H1 (cell line): Measurements from ENCODE around the gene ADGRD2. TPM values are rescaled to one million over a fixed set of nuclear protein-coding genes. Genes with fewer than 3 reads are reported as not detected.

Experiments
- CTCF ChIA-PET: fragments of 300-600 bp; sonication (Branson Sonifier 250); formaldehyde crosslinking; loops from one replicate; lab custom pipeline; 2021; ENCODE audit not compliant: partially characterized antibody; lab: Charles Lee
- POLR2A ChIA-PET: fragments of 300-600 bp; sonication (Branson Sonifier 250); formaldehyde crosslinking; loops from one replicate; lab custom pipeline; 2021; ENCODE audit warnings: inconsistent platforms; ENCODE audit not compliant: partially characterized antibody; lab: Charles Lee
- DNase-seq, 2 experiments: peaks; one replicate each; pipeline versions ENCODE4 v3.0.0 to v3.0.0-alpha.2; 2010 to 2022; ENCODE audit warnings: low spot score in 2 of 2, low read depth in 1 of 2, mixed read lengths in 1 of 2
- FAIRE-seq: peaks from 2 replicates; lab custom pipeline; 2011; peaks lifted over from hg19 to GRCh38; lab: Jason Lieb, UNC
- H2AFZ ChIP-seq: 2 replicates; pipeline ENCODE4 v1.8.1; 2012; ENCODE audit warnings: low read length, inconsistent platforms
- H2AK5ac ChIP-seq: 2 replicates; pipeline ENCODE4 v1.6.1; 2013; ENCODE audit warnings: low read depth, low read length
- H2BK120ac ChIP-seq: replicated peaks from 2 replicates; pipeline ENCODE3; 2013; ENCODE audit warnings: low read depth, low read length, inconsistent platforms
- H2BK12ac ChIP-seq: 2 replicates; pipeline ENCODE4 v1.6.1; 2013; ENCODE audit warnings: low read depth, low read length
- H2BK15ac ChIP-seq: 2 replicates; pipeline ENCODE4 v1.6.1; 2013; ENCODE audit warnings: low read length
- H2BK20ac ChIP-seq: 2 replicates; pipeline ENCODE4 v1.6.1; 2013; ENCODE audit warnings: low read length
- H2BK5ac ChIP-seq: 2 replicates; pipeline ENCODE4 v1.6.1; 2013; ENCODE audit warnings: low read depth, low read length
- H3K14ac ChIP-seq: 2 replicates; pipeline ENCODE4 v1.6.1; 2013; ENCODE audit warnings: inconsistent platforms; ENCODE audit not compliant: insufficient read length
- H3K18ac ChIP-seq: 2 replicates; pipeline ENCODE4 v1.6.1; 2013; ENCODE audit warnings: low read length; ENCODE audit errors: extremely low read depth
- H3K23ac ChIP-seq: 2 replicates; pipeline ENCODE4 v1.6.1; 2013; ENCODE audit warnings: inconsistent platforms; ENCODE audit not compliant: insufficient read length
- H3K23me2 ChIP-seq: 2 replicates; pipeline ENCODE4 v1.6.1; 2013; ENCODE audit warnings: low read depth, low read length
- H3K27ac ChIP-seq: 2 replicates; pipeline ENCODE4 v1.6.1; 2011; ENCODE audit warnings: low read depth, low read length, inconsistent platforms
- H3K27me3 ChIP-seq, 4 experiments: replicated peaks in 1 of 4; 1 replicate in 1 of 4; 2 replicates in 3 of 4; pipeline versions ENCODE4 v1.6.1 to v1.8.1; 2011 to 2013; ENCODE audit warnings: low read length in 3 of 4, mild to moderate bottlenecking in 3 of 4, inconsistent platforms in 2 of 4, mixed read lengths in 2 of 4, moderate library complexity in 1 of 4; ENCODE audit not compliant: control insufficient read depth in 3 of 4, insufficient read depth in 3 of 4; ENCODE audit errors: extremely low read depth in 1 of 4
- H3K36me3 ChIP-seq, 4 experiments: 2 replicates each; pipeline versions ENCODE4 v1.6.1 to v1.8.1; 2011 to 2013; ENCODE audit warnings: mild to moderate bottlenecking in 4 of 4, low read length in 3 of 4, moderate library complexity in 2 of 4, control low read depth in 1 of 4, inconsistent platforms in 1 of 4; ENCODE audit not compliant: insufficient read depth in 4 of 4, control insufficient read depth in 2 of 4
- H3K4ac ChIP-seq: replicated peaks from 2 replicates; pipeline ENCODE3; 2013; ENCODE audit warnings: low read length, low read depth, mixed read lengths, inconsistent platforms; ENCODE audit not compliant: insufficient read length
- H3K4me1 ChIP-seq, 4 experiments: replicated peaks in 1 of 4; 1 replicate in 1 of 4; 2 replicates in 3 of 4; pipeline versions ENCODE4 v1.6.1 to v1.8.1; 2011 to 2013; ENCODE audit warnings: low read length in 3 of 4, inconsistent platforms in 2 of 4, mixed read lengths in 1 of 4; ENCODE audit not compliant: insufficient read depth in 4 of 4, control insufficient read depth in 3 of 4
- H3K4me2 ChIP-seq, 2 experiments: 2 replicates each; pipeline versions ENCODE4 v1.6.1 to v1.8.1; 2011 to 2013; ENCODE audit warnings: low read depth in 2 of 2, low read length in 2 of 2, control low read depth in 1 of 2, inconsistent platforms in 1 of 2, mild to moderate bottlenecking in 1 of 2; ENCODE audit not compliant: insufficient read depth in 1 of 2
- H3K4me3 ChIP-seq, 4 experiments: fragments of 200-600, 300-600 bp in 1 of 4; sonication (generic), shearing (Covaris generic), sonication (Bioruptor Twin) in 1 of 4; 2 replicates each; pipeline versions ENCODE4 v1.5.1 to v1.8.1; 2011 to 2016; ENCODE audit warnings: low read length in 4 of 4, low read depth in 3 of 4, control low read depth in 2 of 4, inconsistent platforms in 2 of 4, mild to moderate bottlenecking in 2 of 4, mixed read lengths in 1 of 4, moderate library complexity in 1 of 4; ENCODE audit not compliant: insufficient read depth in 2 of 4; ENCODE audit errors: extremely low read depth in 1 of 4
- H3K56ac ChIP-seq: replicated peaks from 2 replicates; pipeline ENCODE3; 2013; ENCODE audit warnings: low read depth, mild to moderate bottlenecking, mixed read lengths, low read length, inconsistent platforms; ENCODE audit not compliant: insufficient read length
- H3K79me1 ChIP-seq: 2 replicates; pipeline ENCODE4 v1.6.1; 2013; ENCODE audit warnings: low read depth, low read length, control low read depth
- H3K79me2 ChIP-seq, 2 experiments: 2 replicates each; pipeline versions ENCODE4 v1.6.1 to v1.8.1; 2012 to 2013; ENCODE audit warnings: low read length in 2 of 2, mild to moderate bottlenecking in 2 of 2, inconsistent platforms in 1 of 2; ENCODE audit not compliant: insufficient read depth in 2 of 2, control insufficient read depth in 1 of 2
- H3K9ac ChIP-seq, 4 experiments: replicated peaks in 1 of 4; 1 replicate in 1 of 4; 2 replicates in 3 of 4; pipeline versions ENCODE4 v1.6.1 to v1.8.1; 2011 to 2013; ENCODE audit warnings: low read depth in 3 of 4, low read length in 3 of 4, control low read depth in 2 of 4, mild to moderate bottlenecking in 2 of 4, moderate library complexity in 2 of 4, inconsistent platforms in 1 of 4; ENCODE audit errors: extremely low read depth in 1 of 4
- H3K9me3 ChIP-seq, 2 experiments: 2 replicates each; pipeline versions ENCODE4 v1.6.1 to v1.8.1; 2012 to 2013; ENCODE audit warnings: mild to moderate bottlenecking in 2 of 2, moderate library complexity in 2 of 2, control low read depth in 1 of 2, inconsistent platforms in 1 of 2, low read depth in 1 of 2, low read length in 1 of 2, mixed read lengths in 1 of 2; ENCODE audit not compliant: insufficient read depth in 2 of 2
- H4K20me1 ChIP-seq, 2 experiments: replicated peaks in 1 of 2; 2 replicates each; pipeline versions ENCODE3 to v1.8.1; 2011 to 2013; ENCODE audit warnings: inconsistent platforms in 2 of 2, low read length in 2 of 2, mild to moderate bottlenecking in 1 of 2; ENCODE audit not compliant: insufficient read depth in 2 of 2, control insufficient read depth in 1 of 2
- H4K5ac ChIP-seq: 2 replicates; pipeline ENCODE4 v1.6.1; 2013; ENCODE audit warnings: low read length, low read depth, mixed read lengths, inconsistent platforms; ENCODE audit not compliant: insufficient read length
- H4K8ac ChIP-seq: 2 replicates; pipeline ENCODE4 v1.8.0; 2013; ENCODE audit warnings: mild to moderate bottlenecking, moderate library complexity, low read length, inconsistent platforms; ENCODE audit not compliant: insufficient read depth; ENCODE audit errors: extremely low read depth
- H4K91ac ChIP-seq: replicated peaks from 2 replicates; pipeline ENCODE3; 2013; ENCODE audit warnings: low read length, mixed read lengths, inconsistent platforms; ENCODE audit not compliant: insufficient read length
- NRF1 ChIP-seq: IDR thresholded peaks from 2 replicates; pipeline ENCODE4 v1.6.1; 2011; ENCODE audit warnings: mild to moderate bottlenecking, low read depth, low read length, improper control_type of control experiment
- RBBP5 ChIP-seq: IDR thresholded peaks from 2 replicates; pipeline ENCODE4 v1.7.1; 2012; ENCODE audit warnings: low read depth, mild to moderate bottlenecking, inconsistent platforms, low read length, moderate library complexity, borderline replicate concordance
- SUZ12 ChIP-seq: fragments of 200-600 bp; sonication (generic); IDR thresholded peaks from 2 replicates; pipeline ENCODE4 v1.6.1; 2012; ENCODE audit warnings: mild to moderate bottlenecking, inconsistent platforms, low read length, moderate library complexity, mixed read lengths
- WGBS, 2 experiments: shearing (Covaris generic) in 1 of 2; methylation state at CpG; one replicate each; pipeline versions ENCODE4 v1.1.6 to v1.1.7; 2013 to 2015; ENCODE audit warnings: low lambda C conversion rate in 2 of 2, mixed read lengths in 2 of 2, inconsistent platforms in 1 of 2, low coverage in 1 of 2, missing lambda C conversion rate in 1 of 2; ENCODE audit not compliant: insufficient replicate concordance in 2 of 2, insufficient coverage in 1 of 2, insufficient read length in 1 of 2; ENCODE audit errors: extremely low coverage in 1 of 2, missing lambda C conversion rate in 1 of 2; 5-methylcytosine and 5-hydroxymethylcytosine counted together
- polyA plus RNA-seq, 7 experiments: library from polyadenylated mRNA; depleted of rRNA in 3 of 7; stranded (reverse) in 5 of 7; unstranded in 2 of 7; fragments of >200 nt in 5 of 7; fragments of 200-250 nt in 2 of 7; gene quantifications; 1 replicate in 5 of 7; 2 replicates in 1 of 7; 4 replicates in 1 of 7; pipeline versions ENCODE4 v1.2.1 to v1.2.3, GENCODE V29; 2011 to 2013; ENCODE audit warnings: missing spikeins in 2 of 7, mixed read lengths in 2 of 7
- total RNA-seq: library from RNA; stranded (reverse); fragmentation: NEBNext Ultra II Directional; extraction: Animal tissue kit (Norgen Biotek cat#: 25700); gene quantifications from 2 replicates; pipeline ENCODE4 v1.2.1, GENCODE V29; 2021

Gene ADGRD2
- total and polyA plus RNA-seq, 2 of the 8 experiments (the other 6 are each of a cell fraction or from before 2014, with no cell fraction given) = 0.41 to 1.4 TPM

DNA sequence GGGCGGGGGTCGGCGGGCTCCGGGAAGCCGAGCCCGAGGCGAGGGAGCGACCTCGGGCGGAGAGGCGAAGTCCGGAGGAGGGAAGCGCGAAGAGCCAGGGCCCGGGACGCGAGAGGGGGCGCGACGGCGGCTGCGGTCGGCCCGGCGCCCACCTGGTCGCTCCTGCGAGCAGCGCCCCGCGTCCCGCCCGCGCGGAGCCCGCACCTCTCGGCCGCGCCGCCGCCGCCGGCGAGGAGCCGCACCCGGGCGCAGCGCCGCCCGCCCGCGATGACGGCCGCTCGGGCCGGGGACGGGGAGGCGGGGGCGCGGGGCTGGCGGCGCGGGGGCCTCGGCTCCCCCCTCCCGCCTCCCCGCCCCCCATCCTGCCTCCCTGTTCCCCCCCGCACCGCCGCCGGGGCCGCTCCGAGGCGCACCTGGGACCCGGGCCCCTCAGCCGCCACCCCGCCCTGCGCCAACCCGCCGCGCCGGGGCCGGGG is 54.3 kb downstream of the ADGRD2 start:
- H4K20me1 ChIP-seq = peaks cover 0 to 2% of the 10 kb centered on the region in 2 experiments
- H3K23me2 ChIP-seq = peaks cover 7% of the 10 kb centered on the region; the same call in 1 of the 2 replicates
- H2AFZ ChIP-seq = no peak overlapping the region
- H3K9me3 ChIP-seq = no peaks in the 10 kb centered on the region; a peak in 1 of 4 replicates
- H2BK15ac ChIP-seq = no peak overlapping the region
- no peak overlapping the region for H2AK5ac ChIP-seq
- H3K9ac ChIP-seq = no peak overlapping the region
- H3K18ac ChIP-seq = no peak overlapping the region
- no peak overlapping the region for H2BK12ac ChIP-seq
- H3K4me1 ChIP-seq = peaks cover 0 to 17% (median 12%) of the 10 kb centered on the region in 4 experiments; a peak in 6 of 7 replicates
- H2BK120ac ChIP-seq = no peak overlapping the region
- H2BK5ac ChIP-seq = no peak overlapping the region
- no peaks in the 10 kb centered on the region for H3K79me2 ChIP-seq
- no peak overlapping the region for H4K5ac ChIP-seq
- H3K23ac ChIP-seq = no peak overlapping the region
- H3K14ac ChIP-seq = no peak overlapping the region
- DNase-seq = no peak
- 0 out of 2 replicates have a peak, but pooled peaks have one; percentile 29 for TF ChIP-seq RBBP5
- TF ChIP-seq NRF1 = no peak
- no peak for TF ChIP-seq SUZ12
- peaks cover 0 to 8% (median 0%) of the 10 kb centered on the region in 4 experiments; a peak in 1 of 8 replicates for H3K36me3 ChIP-seq
- peak overlapping the region in 3 of 4 experiments; percentile 19 to 61 (median 26); a peak in 5 of 8 replicates for H3K4me3 ChIP-seq
- no CpG with 5 or more reads among the region's 81 CpGs for WGBS, 2 experiments
- POLR2A ChIA-PET = interaction anchor here (0.6 to 2.0 kb wide), 7 partner anchors 10 to 219 kb away, joined by 3 to 6 read pairs (median 3); no protein-coding TSS in a partner anchor
- peaks cover 39 to 61% (median 55%) of the 10 kb centered on the region in 4 experiments for H3K27me3 ChIP-seq
- no peak overlapping the region for H2BK20ac ChIP-seq
- CTCF ChIA-PET = interaction anchor here (0.8 to 2.0 kb wide), 7 partner anchors 8 to 29 kb away, joined by 6 to 12 read pairs (median 10); no protein-coding TSS in a partner anchor
- no peak overlapping the region for H3K27ac ChIP-seq
- H4K8ac ChIP-seq = no peak overlapping the region; the same call in 1 of the 2 replicates
- H3K79me1 ChIP-seq = no peaks in the 10 kb centered on the region
- H3K56ac ChIP-seq = no peak overlapping the region
- H3K4me2 ChIP-seq = peak overlapping the region; percentile 55 to 77
- no peak overlapping the region for H4K91ac ChIP-seq
- FAIRE-seq = no peak
- no peak overlapping the region for H3K4ac ChIP-seq
